ENCODE data around the gene PTPRM.

DNA sequence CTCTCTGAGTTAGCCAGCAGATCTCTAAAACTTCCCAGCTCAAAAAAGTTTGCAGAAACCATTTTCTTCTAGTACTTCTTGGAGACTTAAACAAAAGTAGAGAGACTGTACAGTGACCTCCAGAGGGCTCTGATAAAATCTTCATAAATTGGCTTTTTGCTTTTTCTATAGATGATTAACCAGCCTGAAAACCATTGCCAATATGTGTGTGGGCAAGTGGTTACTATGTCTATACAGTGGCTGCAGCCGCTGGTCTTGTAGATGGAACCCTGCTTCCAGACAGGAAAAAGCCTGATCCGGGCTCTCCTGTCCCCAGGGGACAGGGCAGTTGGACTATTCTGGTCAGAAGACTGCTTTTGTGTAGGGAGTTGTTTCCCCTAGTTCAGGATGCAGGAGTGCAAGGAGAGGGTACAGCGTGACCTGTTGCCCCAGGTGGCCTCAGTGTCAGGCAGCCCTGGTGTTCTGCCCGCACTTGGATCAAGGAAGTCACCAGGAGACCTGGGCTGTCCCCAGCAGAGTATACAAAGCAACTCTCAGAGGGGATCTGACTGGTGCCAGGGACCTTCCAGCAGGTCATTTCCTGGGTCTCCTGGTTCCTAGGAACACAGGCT is 7.3 kb upstream of the PTPRM start:
- TF ChIP-seq EZH2 (IDR thresholded peaks at IDR 0.05; ENCODE audit: insufficient read depth, poor library complexity, severe bottlenecking) (no peak), EZH2phosphoT487 (IDR thresholded peaks at IDR 0.05; ENCODE audit: insufficient read depth, low read depth) (no peak)
